ENCODE measurements around the gene PLPP6. TPM values are rescaled to one million over a fixed set of nuclear protein-coding genes. Genes with fewer than 3 reads are reported as not detected.
A peak's percentile ranks its signal among the peaks of the same experiment; 100 is the strongest.
"Not testable (repeated sequence)": the region's sequence is repeated elsewhere in the genome, so short reads cannot be mapped to it uniquely, and the experiment has no call there.

Gene PLPP6
- total and polyA plus RNA-seq, 7 experiments from 2014 or later = 6.0 to 24.1 (median 9.8) TPM

DNA sequence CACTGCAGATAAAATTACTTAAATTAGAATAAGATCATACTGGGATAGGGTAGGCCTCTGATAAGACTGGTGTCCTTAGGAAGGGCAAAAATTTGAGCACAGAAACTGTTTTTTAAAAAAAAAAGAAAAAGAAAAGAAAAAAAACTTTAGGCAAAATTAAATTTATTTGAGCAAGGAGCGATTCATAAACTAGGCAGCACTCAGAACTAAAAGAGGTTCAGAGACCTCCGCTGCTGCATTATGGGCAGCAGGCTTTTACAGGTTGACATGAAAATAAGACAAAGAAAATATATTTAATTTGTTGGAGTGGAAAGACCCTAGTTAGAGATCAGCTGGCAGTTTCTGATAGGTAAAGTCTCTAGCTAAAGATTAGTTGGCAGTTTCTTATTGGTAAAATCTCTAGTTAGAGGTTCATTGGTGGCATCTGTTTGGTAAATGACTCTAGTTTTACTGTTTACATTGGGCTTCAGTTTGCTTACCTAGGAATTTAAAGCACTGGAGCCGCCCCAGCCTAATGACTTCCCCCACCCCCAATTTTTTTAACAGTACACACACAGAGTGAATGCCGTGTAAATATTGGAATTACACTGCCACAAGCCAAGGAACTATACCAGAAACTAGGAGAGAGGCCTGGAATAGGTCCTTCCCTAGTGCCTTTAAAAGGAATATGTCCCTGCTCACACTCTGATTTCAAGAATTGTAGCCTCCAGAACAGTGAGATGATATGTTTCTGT lies 4.5 kb upstream of the PLPP6 start:
- H3K27me3 Mint-ChIP-seq = peaks cover 0 to 19% (median 0%) of the 10 kb centered on the region in 5 donors
- intact Hi-C loops (cut with micrococcal nuclease) = no loop called here
- H3K36me3 Mint-ChIP-seq = peaks cover 4 to 12% (median 12%) of the 10 kb centered on the region in 5 donors
- no peaks in the 10 kb centered on the region for H3K27me3 ChIP-seq (ENCODE audit: control insufficient read depth in 2 of 2, insufficient read depth in 2 of 2, low read length in 2 of 2)
- no peaks in the 10 kb centered on the region for H3K9me3 ChIP-seq (ENCODE audit: control insufficient read depth in 2 of 3, low read length in 3 of 3)
- no peak overlapping the region for H3K27ac ChIP-seq (ENCODE audit: low read depth, low read length)
- peaks cover 4 to 8% of the 10 kb centered on the region in 2 donors for H3K4me1 ChIP-seq (ENCODE audit: control insufficient read depth in 2 of 2, insufficient read depth in 2 of 2, low read length in 2 of 2)
- peaks cover 5 to 50% (median 21%) of the 10 kb centered on the region in 7 donors for H3K4me1 Mint-ChIP-seq
- no peak overlapping the region for H3K4me3 ChIP-seq (ENCODE audit: low read length)
- ATAC-seq = no peak
- no peaks in the 10 kb centered on the region for H3K36me3 ChIP-seq (ENCODE audit: control insufficient read depth in 2 of 3, insufficient read depth in 3 of 3, low read length in 3 of 3)
- no peak for DNase-seq
- H3K9me3 Mint-ChIP-seq = peaks cover 0 to 2% (median 0%) of the 10 kb centered on the region in 11 donors
- ChIA-PET CTCF (no interaction called here), POLR2A (interaction anchor here (2.6 kb wide), 1 partner anchor 83 kb away, joined by 8 read pairs; the partner anchor contains the start of gene AK3)
- H3K27ac Mint-ChIP-seq = no peak overlapping the region
- H3K4me3 Mint-ChIP-seq = no peak overlapping the region

DNA sequence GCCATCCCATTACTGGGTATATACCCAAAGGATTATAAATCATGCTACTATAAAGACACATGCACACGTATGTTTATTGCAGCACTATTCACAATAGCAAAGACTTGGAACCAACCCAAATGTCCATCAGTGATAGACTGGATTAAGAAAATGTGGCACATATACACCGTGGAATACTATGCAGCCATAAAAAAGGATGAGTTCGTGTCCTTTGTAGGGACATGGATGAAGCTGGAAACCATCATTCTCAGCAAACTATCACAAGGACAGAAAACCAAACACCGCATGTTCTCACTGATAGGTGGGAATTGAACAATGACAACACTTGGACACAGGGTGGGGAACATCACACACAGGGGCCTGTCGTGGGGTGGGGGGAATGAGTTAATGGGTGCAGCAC lies 1.4 kb upstream of the PLPP6 start:
- H3K4me3 ChIP-seq (ENCODE audit: low read length); DNase-seq; H3K27me3 ChIP-seq (ENCODE audit: control insufficient read depth in 2 of 2, insufficient read depth in 2 of 2, low read length in 2 of 2); ATAC-seq; H3K36me3 ChIP-seq (ENCODE audit: control insufficient read depth in 2 of 3, insufficient read depth in 3 of 3, low read length in 3 of 3); H3K27ac ChIP-seq (ENCODE audit: low read depth, low read length); H3K9me3 Mint-ChIP-seq; H3K9me3 ChIP-seq (ENCODE audit: control insufficient read depth in 2 of 3, low read length in 3 of 3): not testable (repeated sequence)
- H3K4me1 ChIP-seq (ENCODE audit: control insufficient read depth in 2 of 2, insufficient read depth in 2 of 2, low read length in 2 of 2) = peaks cover 17 to 38% of the 10 kb centered on the region in 2 donors
- Mint-ChIP-seq H3K4me3 (peak overlapping the region in 3 of 10 donors; percentile 43 to 96 (median 89)), H3K27ac (peak overlapping the region in 3 of 9 donors; percentile 93 to 98 (median 95)), H3K4me1 (peaks cover 28 to 72% (median 47%) of the 10 kb centered on the region in 7 donors), H3K36me3 (peaks cover 0 to 11% (median 5%) of the 10 kb centered on the region in 5 donors), H3K27me3 (peaks cover 0 to 12% (median 0%) of the 10 kb centered on the region in 5 donors)
- CTCF ChIA-PET = interaction anchor here (0.7 to 1.4 kb wide), 4 partner anchors 10 to 106 kb away, joined by 3 to 8 read pairs (median 4); no protein-coding TSS in a partner anchor
- intact Hi-C loops (cut with micrococcal nuclease) = loop anchor here (5.0 to 10.0 kb wide), 7 partner anchors 674 to 1818 kb away; partner anchors contain the start of genes RFX3 (in 2 of the 2), ERMP1 (in 1 of the 2), PUM3 (in 1 of the 2) and RIC1 (in 1 of the 2)
- POLR2A ChIA-PET = interaction anchor here (0.7 to 6.3 kb wide), 2 partner anchors 22 to 1865 kb away, joined by 3 to 38 read pairs; no protein-coding TSS in a partner anchor

- intact Hi-C loops (cut with micrococcal nuclease) = loop anchor here (5.0 to 10.0 kb wide), 7 partner anchors 674 to 1819 kb away; partner anchors contain the start of genes RFX3 (in 2 of the 2), ERMP1 (in 1 of the 2), PUM3 (in 1 of the 2) and RIC1 (in 1 of the 2)
Measured at GRCh38 chr9:4661165-4661564, 929 bp upstream of the PLPP6 start.

GRCh38 chr9:4661611-4662010 lies 483 bp upstream of the PLPP6 start:
- peaks cover 0 to 12% (median 0%) of the 10 kb centered on the region in 5 donors for H3K27me3 Mint-ChIP-seq
- H3K9me3 ChIP-seq (ENCODE audit: control insufficient read depth in 2 of 3, low read length in 3 of 3) = no peaks in the 10 kb centered on the region
- DNase-seq (peak in 5 of 9 donors; percentile 19 to 64 (median 46)), ATAC-seq (no peak)
- H3K4me1 Mint-ChIP-seq = peaks cover 34 to 76% (median 56%) of the 10 kb centered on the region in 7 donors
- intact Hi-C loops (cut with micrococcal nuclease) = loop anchor here (1.0 to 10.0 kb wide), 14 partner anchors 18 to 1819 kb away; partner anchors contain the start of genes CDC37L1 (in 2 of the 2), RFX3 (in 2 of the 2), AK3 (in 1 of the 2) and ERMP1 (in 1 of the 2)
- peak overlapping the region; percentile 89 to 98 (median 96) for H3K4me3 Mint-ChIP-seq
- peaks cover 0 to 11% (median 5%) of the 10 kb centered on the region in 5 donors for H3K36me3 Mint-ChIP-seq
- ChIA-PET POLR2A (interaction anchor here (0.7 to 8.8 kb wide), 10 partner anchors 14 to 1135 kb away, joined by 3 to 120 read pairs (median 6); partner anchors contain the start of genes AK3 and CDC37L1), CTCF (interaction anchor here (0.7 to 1.7 kb wide), 9 partner anchors 9 to 110 kb away, joined by 3 to 5 read pairs (median 4); partner anchors contain the start of gene AK3)
- peaks cover 21 to 43% of the 10 kb centered on the region in 2 donors for H3K4me1 ChIP-seq (ENCODE audit: control insufficient read depth in 2 of 2, insufficient read depth in 2 of 2, low read length in 2 of 2)
- no peaks in the 10 kb centered on the region for H3K36me3 ChIP-seq (ENCODE audit: control insufficient read depth in 2 of 3, insufficient read depth in 3 of 3, low read length in 3 of 3)
- no peaks in the 10 kb centered on the region for H3K27me3 ChIP-seq (ENCODE audit: control insufficient read depth in 2 of 2, insufficient read depth in 2 of 2, low read length in 2 of 2)
- H3K27ac Mint-ChIP-seq = peak overlapping the region; percentile 80 to 98 (median 95)
- H3K9me3 Mint-ChIP-seq = peaks cover 0 to 2% (median 0%) of the 10 kb centered on the region in 11 donors
- peak overlapping the region; percentile 63 for H3K4me3 ChIP-seq (ENCODE audit: low read length)
- peak overlapping the region; percentile 78 for H3K27ac ChIP-seq (ENCODE audit: low read depth, low read length)

More at GRCh38 chr9:4661165-4661564, 929 bp upstream of the PLPP6 start:
- ChIA-PET CTCF (interaction anchor here (0.7 to 1.7 kb wide), 7 partner anchors 9 to 110 kb away, joined by 3 to 8 read pairs (median 4); no protein-coding TSS in a partner anchor), POLR2A (interaction anchor here (0.7 to 8.8 kb wide), 6 partner anchors 15 to 1865 kb away, joined by 3 to 120 read pairs (median 22); partner anchors contain the start of gene CDC37L1)
- Mint-ChIP-seq H3K9me3 (peaks cover 0 to 2% (median 0%) of the 10 kb centered on the region in 11 donors), H3K27ac (peak overlapping the region in 8 of 9 donors; percentile 93 to 98 (median 96)), H3K4me1 (peaks cover 33 to 75% (median 52%) of the 10 kb centered on the region in 7 donors), H3K4me3 (peak overlapping the region in 9 of 10 donors; percentile 89 to 98 (median 96)), H3K27me3 (peaks cover 0 to 12% (median 0%) of the 10 kb centered on the region in 5 donors), H3K36me3 (peaks cover 0 to 11% (median 5%) of the 10 kb centered on the region in 5 donors)
- Histone ChIP-seq H3K27ac (ENCODE audit: low read depth, low read length) (peak overlapping the region; percentile 78), H3K36me3 (ENCODE audit: control insufficient read depth in 2 of 3, insufficient read depth in 3 of 3, low read length in 3 of 3) (no peaks in the 10 kb centered on the region), H3K4me1 (ENCODE audit: control insufficient read depth in 2 of 2, insufficient read depth in 2 of 2, low read length in 2 of 2) (peaks cover 21 to 41% of the 10 kb centered on the region in 2 donors), H3K27me3 (ENCODE audit: control insufficient read depth in 2 of 2, insufficient read depth in 2 of 2, low read length in 2 of 2) (no peaks in the 10 kb centered on the region), H3K9me3 (ENCODE audit: control insufficient read depth in 2 of 3, low read length in 3 of 3) (no peaks in the 10 kb centered on the region), H3K4me3 (ENCODE audit: low read length) (peak overlapping the region; percentile 63)
- no peak for DNase-seq
- ATAC-seq = no peak

DNA sequence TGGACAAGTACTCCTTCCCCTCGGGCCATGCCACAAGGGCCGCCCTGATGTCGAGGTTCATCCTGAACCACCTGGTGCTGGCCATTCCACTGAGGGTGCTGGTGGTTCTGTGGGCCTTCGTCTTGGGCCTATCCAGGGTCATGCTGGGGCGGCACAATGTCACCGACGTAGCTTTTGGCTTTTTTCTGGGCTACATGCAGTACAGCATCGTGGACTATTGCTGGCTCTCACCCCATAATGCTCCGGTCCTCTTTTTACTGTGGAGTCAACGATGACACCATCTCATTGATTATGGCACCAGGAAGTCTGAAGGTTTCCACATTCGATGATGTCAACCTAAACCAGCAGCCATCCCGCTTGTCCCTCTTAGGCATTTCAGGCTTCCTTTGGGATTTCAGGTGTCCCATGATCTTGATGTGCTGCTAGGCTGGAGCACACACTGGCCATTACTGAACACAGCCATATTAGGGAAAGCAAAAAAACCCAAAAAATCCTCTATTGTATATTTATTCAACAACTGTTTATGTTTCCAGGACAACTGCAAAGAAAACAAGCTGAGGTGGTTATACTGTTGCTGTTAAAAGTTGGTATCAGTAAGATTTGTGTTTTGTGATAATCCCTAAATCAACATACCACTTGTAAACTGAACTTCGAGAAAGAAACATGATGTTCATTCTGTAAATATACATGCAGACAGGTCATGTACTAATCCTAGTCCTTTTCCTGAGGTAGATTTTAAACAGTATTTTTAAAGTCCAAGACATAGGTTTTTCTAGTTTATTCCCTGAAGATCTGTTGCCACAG lies 1.1 kb downstream of the PLPP6 start:
- ChIA-PET CTCF (interaction anchor here (0.6 to 0.8 kb wide), 3 partner anchors 16 to 337 kb away, joined by 3 to 5 read pairs (median 3); no protein-coding TSS in a partner anchor), POLR2A (interaction anchor here (0.5 to 8.8 kb wide), 8 partner anchors 13 to 130 kb away, joined by 3 to 120 read pairs (median 16); partner anchors contain the start of genes AK3, CDC37L1 and RCL1)
- intact Hi-C loops (cut with micrococcal nuclease) = loop anchor here (1.0 to 10.0 kb wide), 14 partner anchors 16 to 1821 kb away; partner anchors contain the start of genes CDC37L1 (in 2 of the 2), RFX3 (in 2 of the 2), AK3 (in 1 of the 2) and ERMP1 (in 1 of the 2)
- peak; percentile 23 for ATAC-seq
- Mint-ChIP-seq H3K27ac (peak overlapping the region; percentile 85 to 96 (median 95)), H3K4me1 (peaks cover 45 to 86% (median 72%) of the 10 kb centered on the region in 7 donors), H3K9me3 (peaks cover 0 to 2% (median 0%) of the 10 kb centered on the region in 11 donors), H3K27me3 (peaks cover 0 to 12% (median 0%) of the 10 kb centered on the region in 5 donors), H3K36me3 (peaks cover 0 to 11% (median under 1%) of the 10 kb centered on the region in 5 donors), H3K4me3 (peak overlapping the region; percentile 89 to 98 (median 96))
- DNase-seq = peak in 6 of 9 donors; percentile 32 to 60 (median 44)
- no peaks in the 10 kb centered on the region for H3K36me3 ChIP-seq (ENCODE audit: control insufficient read depth in 2 of 3, insufficient read depth in 3 of 3, low read length in 3 of 3)
- peak overlapping the region; percentile 63 for H3K4me3 ChIP-seq (ENCODE audit: low read length)
- H3K27ac ChIP-seq (ENCODE audit: low read depth, low read length) = peak overlapping the region; percentile 78
- H3K4me1 ChIP-seq (ENCODE audit: control insufficient read depth in 2 of 2, insufficient read depth in 2 of 2, low read length in 2 of 2) = peaks cover 21 to 56% of the 10 kb centered on the region in 2 donors
- no peaks in the 10 kb centered on the region for H3K9me3 ChIP-seq (ENCODE audit: control insufficient read depth in 2 of 3, low read length in 3 of 3)
- no peaks in the 10 kb centered on the region for H3K27me3 ChIP-seq (ENCODE audit: control insufficient read depth in 2 of 2, insufficient read depth in 2 of 2, low read length in 2 of 2)

Measured in naive thymus-derived CD4-positive, alpha-beta T cell (primary cell).